Measurements from ENCODE around the gene SIPA1. TPM values are rescaled to one million over a fixed set of nuclear protein-coding genes. Genes with fewer than 3 reads are reported as not detected.

The SIPA1 gene
- total and polyA plus RNA-seq, 2 of the 13 experiments (the other 11 are each of a cell fraction or from before 2014, with no cell fraction given) = 5.8 to 7.7 TPM

GRCh38 chr11:65662799-65663638 lies 25.1 kb downstream of the SIPA1 start, which contains the start of gene RELA (continued):
- no peak for TF ChIP-seq ZNF569 (CRISPR knock-in tag; IDR thresholded peaks at IDR 0.05; ENCODE audit: borderline replicate concordance)
- no peak for TF ChIP-seq ZBTB4 (CRISPR knock-in tag; IDR thresholded peaks at IDR 0.05; ENCODE audit: borderline replicate concordance)
- TF ChIP-seq HNF4G (IDR thresholded peaks at IDR 0.05; ENCODE audit: borderline replicate concordance, low read depth, low read length) = no peak
- TF ChIP-seq HNF4G (CRISPR knock-in tag; IDR thresholded peaks at IDR 0.05; ENCODE audit: borderline replicate concordance, low read depth) = no peak
- no peak for TF ChIP-seq HHEX (CRISPR knock-in tag; IDR thresholded peaks at IDR 0.05)
- TF ChIP-seq SOX5 (CRISPR knock-in tag; IDR thresholded peaks at IDR 0.05; ENCODE audit: borderline replicate concordance) = peak; percentile 32; the same call in 1 of the 2 replicates
- TF ChIP-seq, protein P1, sequence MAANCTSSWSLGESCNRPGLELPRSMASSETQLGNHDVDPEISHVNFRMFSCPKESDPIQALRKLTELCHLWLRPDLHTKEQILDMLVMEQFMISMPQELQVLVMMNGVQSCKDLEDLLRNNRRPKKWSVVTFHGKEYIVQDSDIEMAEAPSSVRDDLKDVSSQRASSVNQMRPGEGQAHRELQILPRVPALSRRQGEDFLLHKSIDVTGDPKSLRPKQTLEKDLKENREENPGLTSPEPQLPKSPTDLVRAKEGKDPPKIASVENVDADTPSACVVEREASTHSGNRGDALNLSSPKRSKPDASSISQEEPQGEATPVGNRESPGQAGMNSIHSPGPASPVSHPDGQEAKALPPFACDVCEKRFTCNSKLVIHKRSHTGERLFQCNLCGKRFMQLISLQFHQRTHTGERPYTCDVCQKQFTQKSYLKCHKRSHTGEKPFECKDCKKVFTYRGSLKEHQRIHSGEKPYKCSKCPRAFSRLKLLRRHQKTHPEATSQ (CRISPR knock-in tag; IDR thresholded peaks at IDR 0.05; ENCODE audit: borderline replicate concordance) = no peak
- no peak for TF ChIP-seq AHR (CRISPR knock-in tag; IDR thresholded peaks at IDR 0.05)
- TF ChIP-seq PRDM4 (CRISPR knock-in tag; IDR thresholded peaks at IDR 0.05; ENCODE audit: borderline replicate concordance) = no peak
- peak; percentile 74; the same call in 1 of the 2 replicates for TF ChIP-seq ATF2 (CRISPR knock-in tag; IDR thresholded peaks at IDR 0.05)
- no peak for TF ChIP-seq ZNF317 (CRISPR knock-in tag; IDR thresholded peaks at IDR 0.05)
- peak; percentile 80 for TF ChIP-seq ERF (CRISPR knock-in tag; IDR thresholded peaks at IDR 0.05)
- no peak for TF ChIP-seq ZNF24 (IDR thresholded peaks at IDR 0.05)
- TF ChIP-seq, protein P2, sequence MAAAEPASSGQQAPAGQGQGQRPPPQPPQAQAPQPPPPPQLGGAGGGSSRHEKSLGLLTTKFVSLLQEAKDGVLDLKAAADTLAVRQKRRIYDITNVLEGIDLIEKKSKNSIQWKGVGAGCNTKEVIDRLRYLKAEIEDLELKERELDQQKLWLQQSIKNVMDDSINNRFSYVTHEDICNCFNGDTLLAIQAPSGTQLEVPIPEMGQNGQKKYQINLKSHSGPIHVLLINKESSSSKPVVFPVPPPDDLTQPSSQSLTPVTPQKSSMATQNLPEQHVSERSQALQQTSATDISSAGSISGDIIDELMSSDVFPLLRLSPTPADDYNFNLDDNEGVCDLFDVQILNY (CRISPR knock-in tag; conservative IDR thresholded peaks at IDR 0.05) = 0 out of 2 replicates have a peak, but pooled peaks have one; percentile 45
- TF ChIP-seq RFX1 (IDR thresholded peaks at IDR 0.05) = no peak
- TF ChIP-seq, protein P3, sequence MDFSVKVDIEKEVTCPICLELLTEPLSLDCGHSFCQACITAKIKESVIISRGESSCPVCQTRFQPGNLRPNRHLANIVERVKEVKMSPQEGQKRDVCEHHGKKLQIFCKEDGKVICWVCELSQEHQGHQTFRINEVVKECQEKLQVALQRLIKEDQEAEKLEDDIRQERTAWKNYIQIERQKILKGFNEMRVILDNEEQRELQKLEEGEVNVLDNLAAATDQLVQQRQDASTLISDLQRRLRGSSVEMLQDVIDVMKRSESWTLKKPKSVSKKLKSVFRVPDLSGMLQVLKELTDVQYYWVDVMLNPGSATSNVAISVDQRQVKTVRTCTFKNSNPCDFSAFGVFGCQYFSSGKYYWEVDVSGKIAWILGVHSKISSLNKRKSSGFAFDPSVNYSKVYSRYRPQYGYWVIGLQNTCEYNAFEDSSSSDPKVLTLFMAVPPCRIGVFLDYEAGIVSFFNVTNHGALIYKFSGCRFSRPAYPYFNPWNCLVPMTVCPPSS (IDR thresholded peaks at IDR 0.05) = no peak
- no peak for TF ChIP-seq ZNF547 (CRISPR knock-in tag; IDR thresholded peaks at IDR 0.05)
- peak; percentile 37; the same call in 1 of the 2 replicates for TF ChIP-seq ZMAT3 (CRISPR knock-in tag; conservative IDR thresholded peaks at IDR 0.05)
